Endothelial cell of umbilical vein (primary cell): Measurements from ENCODE around the gene SFMBT1. TPM values are rescaled to one million over a fixed set of nuclear protein-coding genes. Genes with fewer than 3 reads are reported as not detected.

Experiments used
- BruUV-seq: library from RNA; stranded (reverse); fragments of 400-500 nt; replicated peaks from 2 replicates; lab custom pipeline; 2021; lab: Mats Ljungman, UMichigan
- CTCF ChIA-PET: fragments of 300-600, 350-600 bp; sonication (Branson Sonifier 250); formaldehyde crosslinking; loops from one replicate; lab custom pipeline; 2021; ENCODE audit warnings: antibody characterized with exemption, inconsistent platforms; lab: Charles Lee
- POLR2A ChIA-PET: fragments of 300-600, 350-600 bp; sonication (Branson Sonifier 250); formaldehyde crosslinking; loops from one replicate; lab custom pipeline; 2021; ENCODE audit warnings: antibody characterized with exemption, inconsistent platforms; lab: Charles Lee
- DNase-seq: peaks from one replicate; pipeline ENCODE4 v3.0.0-alpha.2; 2011; ENCODE audit warnings: low read depth, low spot score
- FAIRE-seq: peaks from 2 replicates; lab custom pipeline; 2011; peaks lifted over from hg19 to GRCh38; lab: Jason Lieb, UNC
- H2AFZ ChIP-seq: 2 replicates; pipeline ENCODE4 v1.6.0; 2012; ENCODE audit warnings: low read depth, low read length, control low read depth, inconsistent platforms
- H3K27ac ChIP-seq: 2 replicates; pipeline ENCODE4 v1.5.1; 2011; ENCODE audit warnings: low read depth, mild to moderate bottlenecking, control low read depth, low read length, moderate library complexity; ENCODE audit not compliant: insufficient read depth
- H3K27me3 ChIP-seq, 2 experiments: 2 replicates each; pipeline versions ENCODE4 v1.6.0 to v1.6.1; 2011; ENCODE audit warnings: low read length in 2 of 2, mixed read lengths in 1 of 2; ENCODE audit not compliant: control insufficient read depth in 2 of 2, insufficient read depth in 2 of 2
- H3K36me3 ChIP-seq, 2 experiments: 2 replicates in 1 of 2; 3 replicates in 1 of 2; pipeline ENCODE4 v1.5.1; 2011; ENCODE audit warnings: low read length in 2 of 2, mild to moderate bottlenecking in 1 of 2, moderate library complexity in 1 of 2; ENCODE audit not compliant: control insufficient read depth in 2 of 2, insufficient read depth in 2 of 2; ENCODE audit errors: extremely low read depth in 1 of 2
- H3K4me1 ChIP-seq: 3 replicates; pipeline ENCODE4 v1.5.1; 2011; ENCODE audit warnings: mild to moderate bottlenecking, low read length; ENCODE audit not compliant: control insufficient read depth, insufficient read depth; ENCODE audit errors: extremely low read depth
- H3K4me2 ChIP-seq: 2 replicates; pipeline ENCODE4 v1.6.1; 2011; ENCODE audit warnings: low read length, control low read depth, mixed read lengths; ENCODE audit not compliant: insufficient read depth
- H3K4me3 ChIP-seq, 3 experiments: fragments of 200-600 bp in 1 of 3; sonication (generic), shearing (Covaris generic) in 1 of 3; replicated peaks in 1 of 3; 2 replicates each; pipeline ENCODE4 v1.5.1; 2011 to 2016; ENCODE audit warnings: control low read depth in 3 of 3, low read length in 3 of 3, mild to moderate bottlenecking in 2 of 3, inconsistent platforms in 1 of 3, low read depth in 1 of 3, moderate library complexity in 1 of 3; ENCODE audit not compliant: insufficient read depth in 1 of 3
- H3K79me2 ChIP-seq: 2 replicates; pipeline ENCODE4 v1.6.0; 2012; ENCODE audit warnings: low read length, inconsistent platforms; ENCODE audit not compliant: control insufficient read depth, insufficient read depth
- H3K9ac ChIP-seq: replicated peaks from 2 replicates; pipeline ENCODE3; 2011; ENCODE audit warnings: low read length, control low read depth; ENCODE audit not compliant: insufficient read depth; ENCODE audit errors: extremely low read depth
- H3K9me1 ChIP-seq: replicated peaks from 3 replicates; pipeline ENCODE4 v1.6.0; 2011; ENCODE audit warnings: mild to moderate bottlenecking, low read length; ENCODE audit not compliant: control insufficient read depth, insufficient read depth; ENCODE audit errors: extremely low read depth
- H3K9me3 ChIP-seq: replicated peaks from 2 replicates; pipeline ENCODE4 v1.5.1; 2012; ENCODE audit warnings: low read length, inconsistent platforms; ENCODE audit not compliant: control insufficient read depth, insufficient read depth
- H4K20me1 ChIP-seq: replicated peaks from 2 replicates; pipeline ENCODE3; 2011; ENCODE audit warnings: mild to moderate bottlenecking, low read length; ENCODE audit not compliant: control insufficient read depth, insufficient read depth; ENCODE audit errors: extremely low read depth
- EZH2 ChIP-seq: IDR thresholded peaks from 2 replicates; pipeline ENCODE4 v1.6.1; 2012; ENCODE audit warnings: borderline replicate concordance, low read depth, mild to moderate bottlenecking, moderate library complexity, low read length, inconsistent platforms; ENCODE audit not compliant: severe bottlenecking
- FOS ChIP-seq: IDR thresholded peaks from 2 replicates; pipeline ENCODE4 v1.6.1; 2011; ENCODE audit warnings: mild to moderate bottlenecking, low read length, moderate library complexity, borderline replicate concordance; ENCODE audit not compliant: insufficient read depth
- GATA2 ChIP-seq: IDR thresholded peaks from 2 replicates; pipeline ENCODE4 v1.7.0; 2011; ENCODE audit warnings: low read depth, mild to moderate bottlenecking, moderate library complexity, mixed read lengths, low read length; ENCODE audit not compliant: insufficient read length, insufficient read depth
- JUN ChIP-seq: IDR thresholded peaks from 2 replicates; pipeline ENCODE4 v1.6.1; 2011; ENCODE audit warnings: borderline replicate concordance, low read depth; ENCODE audit not compliant: insufficient read length, insufficient read depth
- MYC ChIP-seq: IDR thresholded peaks from one replicate; pipeline ENCODE4 v1.6.1; 2011; ENCODE audit warnings: mild to moderate bottlenecking, low read depth, low read length
- POLR2A ChIP-seq: IDR thresholded peaks from 2 replicates; pipeline ENCODE4 v1.6.1; 2012; ENCODE audit warnings: low read depth, mild to moderate bottlenecking, control low read depth, low read length
- POLR2AphosphoS5 ChIP-seq: IDR thresholded peaks from 2 replicates; pipeline ENCODE4 v1.6.1; 2012; ENCODE audit warnings: low read depth, mild to moderate bottlenecking, control low read depth, low read length, moderate library complexity; ENCODE audit not compliant: insufficient read depth
- dilution Hi-C: fragments of 300-500 bp; cut with MboI; formaldehyde crosslinking; loops from one replicate; pipeline ENCODE4 v1.15.0; 2019; ENCODE audit warnings: low sequenced_read_pairs; ENCODE audit not compliant: extremely low pct_ligation_motif_present
- intact Hi-C: fragments of 100-400 bp; cut with micrococcal nuclease; formaldehyde crosslinking; loops from one replicate; pipeline ENCODE4 v1.10.0; 2022
- polyA plus RNA-seq, 4 experiments: library from polyadenylated mRNA; depleted of rRNA in 3 of 4; stranded (reverse) in 3 of 4; unstranded in 1 of 4; fragments of >200 nt; gene quantifications; 2 replicates each; pipeline versions ENCODE4 v1.2.1 to v1.2.3, GENCODE V29; 2011 to 2012; ENCODE audit warnings: missing spikeins in 1 of 4
- total RNA-seq: library from RNA; stranded (reverse); gene quantifications from 2 replicates; pipeline ENCODE4 v1.2.3, GENCODE V29; 2021
- TF ChIP-seq, protein P1 (sequence below), 2 donors: IDR thresholded peaks; 1 replicate in 1 of 2; 2 replicates in 1 of 2; pipeline ENCODE4 v1.5.1; 2011; ENCODE audit warnings: low read length in 2 of 2, mild to moderate bottlenecking in 2 of 2, moderate library complexity in 2 of 2, control low read depth in 1 of 2, inconsistent platforms in 1 of 2, low read depth in 1 of 2; ENCODE audit not compliant: insufficient read depth in 1 of 2; ENCODE audit errors: extremely low read depth in 1 of 2
- TF ChIP-seq, protein P2 (sequence below): IDR thresholded peaks from 2 replicates; pipeline ENCODE4 v1.6.1; 2011; ENCODE audit not compliant: insufficient read depth, insufficient read length

SFMBT1 gene
- total and polyA plus RNA-seq, 2 donors (not counting 3 experiments of a cell fraction or from before 2014, with no cell fraction given) = 1.8 to 6.0 TPM

DNA sequence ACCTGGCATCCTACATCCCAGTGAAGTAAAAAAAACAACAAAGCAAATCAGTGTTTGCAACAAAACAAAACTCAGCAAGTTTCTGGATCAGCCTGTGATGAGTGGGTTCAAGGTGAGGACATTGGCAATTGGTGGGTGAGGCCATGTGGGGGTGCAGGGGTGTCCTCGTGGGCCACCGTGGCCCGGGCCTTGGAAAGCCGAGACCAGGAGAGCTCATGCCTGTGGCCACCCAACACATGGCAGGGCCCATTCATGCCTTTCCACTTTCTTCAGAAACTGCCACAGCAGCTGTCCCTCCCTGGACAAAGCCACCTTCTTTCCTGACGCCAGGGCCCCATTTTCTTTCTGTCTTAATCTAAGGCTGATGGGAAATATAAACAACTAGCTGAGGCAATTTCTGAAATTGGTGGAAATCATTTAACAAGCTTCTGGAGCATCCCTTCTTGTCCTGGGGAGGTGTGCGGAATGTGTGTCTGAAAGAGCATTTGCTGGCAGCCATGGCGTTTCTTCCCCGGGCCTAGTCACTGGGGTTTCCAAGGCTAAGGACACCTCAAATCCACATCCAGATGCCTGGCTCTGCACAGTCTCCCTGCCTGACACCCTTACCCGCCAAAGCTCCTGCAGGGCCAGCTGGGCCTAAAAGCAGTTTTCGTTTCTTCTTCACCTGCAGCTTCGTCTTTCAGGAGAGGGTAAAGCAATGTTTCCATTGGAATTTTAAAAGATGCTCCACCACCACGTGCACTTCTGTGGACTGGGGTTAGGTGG is 34.1 kb upstream of the SFMBT1 start:
- FAIRE-seq = no peak

More for the DNA sequence above, 34.1 kb upstream of the SFMBT1 start:
- Histone ChIP-seq H4K20me1 (no peaks in the 10 kb centered on the region), H3K79me2 (no peaks in the 10 kb centered on the region), H2AFZ (no peak overlapping the region), H3K9me1 (no peaks in the 10 kb centered on the region), H3K36me3 (no peaks in the 10 kb centered on the region), H3K9ac (no peak overlapping the region), H3K27ac (no peak overlapping the region), H3K4me3 (no peak overlapping the region), H3K27me3 (no peaks in the 10 kb centered on the region), H3K9me3 (no peaks in the 10 kb centered on the region), H3K4me1 (no peaks in the 10 kb centered on the region), H3K4me2 (no peak overlapping the region)
- no peak for DNase-seq
- BruUV-seq = no TSS peak
- intact Hi-C loops (no loop called here), dilution Hi-C loops (no loop called here)
- ChIA-PET CTCF (interaction anchor here (1.0 to 1.6 kb wide), 4 partner anchors 11 to 34 kb away, joined by 3 to 4 read pairs (median 3); no protein-coding TSS in a partner anchor), POLR2A (no interaction called here)
- TF ChIP-seq POLR2A (no peak), EZH2 (no peak), JUN (no peak), FOS (no peak), MYC (no peak), GATA2 (no peak), POLR2AphosphoS5 (no peak)
- TF ChIP-seq, protein P1, sequence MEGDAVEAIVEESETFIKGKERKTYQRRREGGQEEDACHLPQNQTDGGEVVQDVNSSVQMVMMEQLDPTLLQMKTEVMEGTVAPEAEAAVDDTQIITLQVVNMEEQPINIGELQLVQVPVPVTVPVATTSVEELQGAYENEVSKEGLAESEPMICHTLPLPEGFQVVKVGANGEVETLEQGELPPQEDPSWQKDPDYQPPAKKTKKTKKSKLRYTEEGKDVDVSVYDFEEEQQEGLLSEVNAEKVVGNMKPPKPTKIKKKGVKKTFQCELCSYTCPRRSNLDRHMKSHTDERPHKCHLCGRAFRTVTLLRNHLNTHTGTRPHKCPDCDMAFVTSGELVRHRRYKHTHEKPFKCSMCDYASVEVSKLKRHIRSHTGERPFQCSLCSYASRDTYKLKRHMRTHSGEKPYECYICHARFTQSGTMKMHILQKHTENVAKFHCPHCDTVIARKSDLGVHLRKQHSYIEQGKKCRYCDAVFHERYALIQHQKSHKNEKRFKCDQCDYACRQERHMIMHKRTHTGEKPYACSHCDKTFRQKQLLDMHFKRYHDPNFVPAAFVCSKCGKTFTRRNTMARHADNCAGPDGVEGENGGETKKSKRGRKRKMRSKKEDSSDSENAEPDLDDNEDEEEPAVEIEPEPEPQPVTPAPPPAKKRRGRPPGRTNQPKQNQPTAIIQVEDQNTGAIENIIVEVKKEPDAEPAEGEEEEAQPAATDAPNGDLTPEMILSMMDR (IDR thresholded peaks at IDR 0.05; ENCODE audit: extremely low read depth in 1 of 2, insufficient read depth in 1 of 2, low read depth in 1 of 2, low read length in 2 of 2) = no peak
- TF ChIP-seq, protein P2, sequence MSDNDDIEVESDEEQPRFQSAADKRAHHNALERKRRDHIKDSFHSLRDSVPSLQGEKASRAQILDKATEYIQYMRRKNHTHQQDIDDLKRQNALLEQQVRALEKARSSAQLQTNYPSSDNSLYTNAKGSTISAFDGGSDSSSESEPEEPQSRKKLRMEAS = no peak
